Measurements from ENCODE around the gene RHAG.
"Not testable (repeated sequence)": the region's sequence is repeated elsewhere in the genome, so short reads cannot be mapped to it uniquely, and the experiment has no call there.

RHAG gene

GRCh38 chr6:49636713-49637349, at the start of gene RHAG:
Gene RHAG, minus strand, starts transcription at chr6:49636839. Its CDS starts 27 bp downstream, at chr6:49636812.
- no peak for DNase-seq (ENCODE audit: low read depth in 2 of 2)

- DNase-seq (ENCODE audit: low read depth in 2 of 2), result no peak
These were observed 40.1 kb upstream of the RHAG start for GRCh38 chr6:49676671-49677281.

- DNase-seq (ENCODE audit: low read depth in 2 of 2), result no peak
These were observed 39.2 kb upstream of the RHAG start for GRCh38 chr6:49675816-49676215.

- no peak for DNase-seq (ENCODE audit: low read depth in 2 of 2)
These were observed 31.5 kb upstream of the RHAG start for GRCh38 chr6:49668083-49668511.

- DNase-seq (ENCODE audit: low read depth in 2 of 2), result no peak
These were observed 30.5 kb upstream of the RHAG start for GRCh38 chr6:49666930-49667757.

- no peak for DNase-seq (ENCODE audit: low read depth in 2 of 2)
These were observed 29.8 kb upstream of the RHAG start for GRCh38 chr6:49666480-49666879.

- no peak for DNase-seq (ENCODE audit: low read depth in 2 of 2)
These were observed 28.2 kb upstream of the RHAG start for GRCh38 chr6:49664817-49665216.

- DNase-seq (ENCODE audit: low read depth in 2 of 2), result not testable (repeated sequence)
These were observed 27.4 kb upstream of the RHAG start for GRCh38 chr6:49664054-49664453.

- no peak for DNase-seq (ENCODE audit: low read depth in 2 of 2)
These were observed 26.2 kb upstream of the RHAG start for GRCh38 chr6:49662892-49663261.

- DNase-seq (ENCODE audit: low read depth in 2 of 2), result no peak
These were observed 25.7 kb upstream of the RHAG start for GRCh38 chr6:49662231-49662891.

GRCh38 chr6:49653942-49654341, 17.3 kb upstream of the RHAG start:
- no peak for DNase-seq (ENCODE audit: low read depth in 2 of 2)

GRCh38 chr6:49653438-49653837, 16.8 kb upstream of the RHAG start:
- no peak for DNase-seq (ENCODE audit: low read depth in 2 of 2)

GRCh38 chr6:49651239-49651638, 14.6 kb upstream of the RHAG start:
- DNase-seq (ENCODE audit: low read depth in 2 of 2), result no peak

- no peak for DNase-seq (ENCODE audit: low read depth in 2 of 2)
These were observed 13.3 kb upstream of the RHAG start for GRCh38 chr6:49649988-49650387.

- no peak for DNase-seq (ENCODE audit: low read depth in 2 of 2)
These were observed 11.4 kb upstream of the RHAG start for GRCh38 chr6:49648036-49648435.

- DNase-seq (ENCODE audit: low read depth in 2 of 2), result no peak
These were observed 10.8 kb upstream of the RHAG start for GRCh38 chr6:49647476-49647875.

GRCh38 chr6:49646942-49647341, 10.3 kb upstream of the RHAG start:
- DNase-seq (ENCODE audit: low read depth in 2 of 2), result no peak

- no peak for DNase-seq (ENCODE audit: low read depth in 2 of 2)
These were observed 9.6 kb upstream of the RHAG start for GRCh38 chr6:49646130-49646824.

- no peak for DNase-seq (ENCODE audit: low read depth in 2 of 2)
These were observed 8.5 kb upstream of the RHAG start for GRCh38 chr6:49645139-49645538.

GRCh38 chr6:49639177-49639817, 2.7 kb upstream of the RHAG start:
- DNase-seq (ENCODE audit: low read depth in 2 of 2), result no peak

- no peak for DNase-seq (ENCODE audit: low read depth in 2 of 2)
These were observed 702 bp upstream of the RHAG start for GRCh38 chr6:49637350-49637731.
